OCI-LY3 (cell line): Measurements from ENCODE around the gene TRERF1.
"Not testable (repeated sequence)": the region's sequence is repeated elsewhere in the genome, so short reads cannot be mapped to it uniquely, and the experiment has no call there.

Experiments
- H2AFZ ChIP-seq: fragments of 200-600, 300-600 bp; shearing (Covaris generic); 2 replicates; pipeline ENCODE4 v1.6.0; 2014; ENCODE audit warnings: antibody characterized with exemption, low read depth, low read length
- H3K27ac ChIP-seq: fragments of 200-600, 300-600 bp; sonication (generic); 2 replicates; pipeline ENCODE4 v1.5.1; 2014; ENCODE audit warnings: mild to moderate bottlenecking, low read length, moderate library complexity, mixed read lengths
- H3K27me3 ChIP-seq: fragments of 200-600, 300-600 bp; sonication (generic); 2 replicates; pipeline ENCODE4 v1.6.1; 2014; ENCODE audit warnings: low read depth, low read length, mixed read lengths
- H3K36me3 ChIP-seq: fragments of 200-600, 300-600 bp; sonication (generic); replicated peaks from 2 replicates; pipeline ENCODE3; 2014; ENCODE audit warnings: low read depth, low read length, mixed read lengths
- H3K4me1 ChIP-seq: fragments of 300-600, 200-600 bp; sonication (generic); 2 replicates; pipeline ENCODE4 v1.6.1; 2014; ENCODE audit warnings: low read length, mixed read lengths
- H3K4me2 ChIP-seq: fragments of 200-600, 300-600 bp; sonication (generic); 2 replicates; pipeline ENCODE4 v1.6.1; 2014; ENCODE audit warnings: low read length, mixed read lengths
- H3K4me3 ChIP-seq: fragments of 300-600, 200-600 bp; sonication (generic); 2 replicates; pipeline ENCODE4 v1.5.1; 2014; ENCODE audit warnings: antibody characterized with exemption, mild to moderate bottlenecking, low read length, moderate library complexity
- H3K79me2 ChIP-seq: fragments of 300-600, 200-600 bp; shearing (Covaris generic); 2 replicates; pipeline ENCODE4 v1.6.1; 2014; ENCODE audit warnings: mild to moderate bottlenecking, low read length, mixed read lengths
- H3K9ac ChIP-seq: fragments of 300-600, 200-600 bp; shearing (Covaris generic); 2 replicates; pipeline ENCODE4 v1.6.0; 2014; ENCODE audit warnings: mild to moderate bottlenecking, low read length, moderate library complexity
- H3K9me3 ChIP-seq: fragments of 200-600, 300-600 bp; shearing (Covaris generic); 2 replicates; pipeline ENCODE4 v1.6.1; 2014; ENCODE audit warnings: low read length, mixed read lengths; ENCODE audit not compliant: insufficient read depth
- H4K20me1 ChIP-seq: fragments of 200-600, 300-600 bp; sonication (generic); 2 replicates; pipeline ENCODE4 v1.6.1; 2016; ENCODE audit warnings: low read length, mixed read lengths; ENCODE audit not compliant: insufficient read depth
- CTCF ChIP-seq: fragments of 200-600, 300-600 bp; sonication (generic); IDR thresholded peaks from 2 replicates; pipeline ENCODE4 v1.5.1; 2014; ENCODE audit warnings: antibody characterized with exemption, low read length, low read depth
- EZH2phosphoT487 ChIP-seq: fragments of 200-600 bp; shearing (Covaris generic); IDR thresholded peaks from 2 replicates; pipeline ENCODE4 v1.6.1; 2018; ENCODE audit warnings: antibody characterized with exemption, mixed run types, low read depth

TRERF1 gene

GRCh38 chr6:42471142-42471541, 19.4 kb upstream of the TRERF1 start:
- H3K36me3 ChIP-seq = no peaks in the 10 kb centered on the region
- no peaks in the 10 kb centered on the region for H3K27me3 ChIP-seq
- H3K27ac ChIP-seq = no peak overlapping the region
- H3K79me2 ChIP-seq = no peaks in the 10 kb centered on the region
- no peaks in the 10 kb centered on the region for H3K4me1 ChIP-seq
- TF ChIP-seq CTCF = no peak
- no peak for TF ChIP-seq EZH2phosphoT487
- H3K4me3 ChIP-seq = no peak overlapping the region
- no peaks in the 10 kb centered on the region for H4K20me1 ChIP-seq
- no peaks in the 10 kb centered on the region for H3K9me3 ChIP-seq
- H3K9ac ChIP-seq = no peak overlapping the region
- H2AFZ ChIP-seq = no peak overlapping the region
- H3K4me2 ChIP-seq = no peak overlapping the region

GRCh38 chr6:42468273-42468672, 16.5 kb upstream of the TRERF1 start:
- H2AFZ ChIP-seq = no peak overlapping the region
- no peaks in the 10 kb centered on the region for H4K20me1 ChIP-seq
- H3K36me3 ChIP-seq = no peaks in the 10 kb centered on the region
- H3K9me3 ChIP-seq = no peaks in the 10 kb centered on the region
- H3K9ac ChIP-seq = no peak overlapping the region
- no peak overlapping the region for H3K4me3 ChIP-seq
- H3K4me2 ChIP-seq = no peak overlapping the region
- no peak overlapping the region for H3K27ac ChIP-seq
- no peaks in the 10 kb centered on the region for H3K79me2 ChIP-seq
- H3K4me1 ChIP-seq = no peaks in the 10 kb centered on the region
- TF ChIP-seq CTCF = no peak
- no peak for TF ChIP-seq EZH2phosphoT487
- no peaks in the 10 kb centered on the region for H3K27me3 ChIP-seq

- Histone ChIP-seq H3K79me2 (no peaks in the 10 kb centered on the region), H4K20me1 (no peaks in the 10 kb centered on the region), H3K36me3 (no peaks in the 10 kb centered on the region), H3K9ac (no peak overlapping the region), H2AFZ (no peak overlapping the region), H3K4me2 (no peak overlapping the region), H3K4me3 (no peak overlapping the region), H3K27ac (no peak overlapping the region), H3K9me3 (no peaks in the 10 kb centered on the region), H3K27me3 (no peaks in the 10 kb centered on the region), H3K4me1 (no peaks in the 10 kb centered on the region)
- no peak for TF ChIP-seq EZH2phosphoT487
- no peak for TF ChIP-seq CTCF
Measured at GRCh38 chr6:42467651-42468050, 15.9 kb upstream of the TRERF1 start.

GRCh38 chr6:42466470-42466869, 14.7 kb upstream of the TRERF1 start:
- H3K9ac ChIP-seq, H3K9me3 ChIP-seq, H3K36me3 ChIP-seq, H3K27me3 ChIP-seq, H4K20me1 ChIP-seq, H2AFZ ChIP-seq, H3K4me2 ChIP-seq, H3K4me3 ChIP-seq, H3K27ac ChIP-seq, H3K4me1 ChIP-seq, H3K79me2 ChIP-seq: not testable (repeated sequence)

- no peak overlapping the region for H3K9ac ChIP-seq
- H3K27ac ChIP-seq = no peak overlapping the region
- H3K79me2 ChIP-seq = no peaks in the 10 kb centered on the region
- H2AFZ ChIP-seq = no peak overlapping the region
- no peaks in the 10 kb centered on the region for H3K27me3 ChIP-seq
- H4K20me1 ChIP-seq = no peaks in the 10 kb centered on the region
- no peak overlapping the region for H3K4me2 ChIP-seq
- TF ChIP-seq EZH2phosphoT487 = no peak
- no peak for TF ChIP-seq CTCF
- H3K36me3 ChIP-seq = no peaks in the 10 kb centered on the region
- no peaks in the 10 kb centered on the region for H3K9me3 ChIP-seq
- H3K4me3 ChIP-seq = no peak overlapping the region
- H3K4me1 ChIP-seq = no peaks in the 10 kb centered on the region
Measured at GRCh38 chr6:42462474-42462972, 10.8 kb upstream of the TRERF1 start.
